Measurements from ENCODE around the gene ARID1B. TPM values are rescaled to one million over a fixed set of nuclear protein-coding genes. Genes with fewer than 3 reads are reported as not detected.

Gene ARID1B
- total RNA-seq, 1 experiment from 2014 or later: 91.7 TPM

DNA sequence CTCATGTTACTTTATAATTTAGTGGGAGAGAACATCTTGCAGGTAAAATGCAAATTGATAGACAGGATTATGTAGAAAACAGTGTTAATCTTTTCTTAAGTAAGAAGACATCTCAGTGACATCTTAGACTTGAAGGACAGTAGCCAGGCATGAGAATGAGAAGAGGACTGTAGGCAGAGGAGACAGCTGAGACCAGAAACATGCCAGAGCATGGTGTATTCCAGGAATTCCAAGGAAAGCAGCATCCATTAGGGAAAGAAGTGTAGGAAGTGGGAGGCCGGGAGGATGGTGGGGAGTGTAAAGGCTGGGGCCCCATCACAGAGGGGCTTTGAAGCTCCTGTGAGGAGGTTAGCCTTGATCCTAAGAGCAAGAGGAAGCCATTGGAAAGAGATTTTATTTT is 225.6 kb downstream of the ARID1B start:
- POLR2A ChIA-PET: no interaction called here
- peak; percentile 45; the same call in 1 of the 2 replicates for ATAC-seq

DNA sequence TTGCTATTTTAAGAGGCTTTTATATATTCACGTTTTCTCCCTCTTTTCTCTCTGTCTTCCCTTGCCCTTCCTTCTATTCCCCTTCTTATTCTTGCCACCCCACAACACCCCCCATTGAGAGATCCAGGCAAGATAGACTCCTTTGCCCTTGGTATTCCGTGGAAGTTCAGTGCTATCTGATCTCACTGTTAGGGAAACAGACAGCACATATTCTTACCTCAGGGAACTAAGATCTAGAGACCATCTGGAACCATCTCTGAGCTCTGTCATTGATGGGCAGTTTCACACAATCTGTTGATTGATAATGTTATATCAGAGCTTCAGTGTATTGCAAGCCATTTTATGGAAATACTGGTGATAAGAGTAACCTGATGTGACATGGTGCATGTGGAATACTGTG is 228.8 kb downstream of the ARID1B start:
- no peaks in the 10 kb centered on the region for H3K27me3 ChIP-seq (ENCODE audit: control insufficient read depth, insufficient read depth, low read length)
- ChIA-PET POLR2A (no interaction called here), CTCF (no interaction called here)
- DNase-seq (ENCODE audit: low read depth, low spot score): no peak
- intact Hi-C loops (cut with micrococcal nuclease; ENCODE audit: unreplicated experiment): no loop called here
- H3K9me3 ChIP-seq (ENCODE audit: control insufficient read depth, insufficient read depth, low read depth, low read length): no peaks in the 10 kb centered on the region
- in situ Hi-C loops (cut with HindIII; ENCODE audit: low pct_unique_long_range_greater_than_20kb, low sequenced_read_pairs): no loop called here
- H3K4me1 ChIP-seq (ENCODE audit: control insufficient read depth, insufficient read depth, low read length): peaks cover 4% of the 10 kb centered on the region; the same call in 1 of the 2 replicates
- no peaks in the 10 kb centered on the region for H3K36me3 ChIP-seq (ENCODE audit: control insufficient read depth, insufficient read depth, low read length)
- H3K27ac ChIP-seq (ENCODE audit: low read length): no peak overlapping the region
- BruUV-seq (replicated peaks): no TSS peak
- no peak for TF ChIP-seq TCF7L2 (IDR thresholded peaks at IDR 0.05; ENCODE audit: low read depth, low read length)
- no peak overlapping the region for H3K4me3 ChIP-seq (ENCODE audit: low read depth in 2 of 2, low read length in 2 of 2)
- ATAC-seq: no peak

More for the DNA sequence above, 225.6 kb downstream of the ARID1B start:
- H3K4me1 ChIP-seq (ENCODE audit: control insufficient read depth, insufficient read depth, low read length): 0 out of 2 replicates have a peak, but pooled peaks cover 4% of the 10 kb centered on the region
- in situ Hi-C loops (cut with HindIII; ENCODE audit: low pct_unique_long_range_greater_than_20kb, low sequenced_read_pairs): no loop called here
- H3K27ac ChIP-seq (ENCODE audit: low read length): no peak overlapping the region
- DNase-seq (ENCODE audit: low read depth, low spot score): no peak
- no peak overlapping the region for H3K4me3 ChIP-seq (ENCODE audit: low read depth in 2 of 2, low read length in 2 of 2)
- CTCF ChIA-PET: no interaction called here
- intact Hi-C loops (cut with micrococcal nuclease; ENCODE audit: unreplicated experiment): no loop called here
- BruUV-seq (replicated peaks): no TSS peak
- TF ChIP-seq, protein P1, sequence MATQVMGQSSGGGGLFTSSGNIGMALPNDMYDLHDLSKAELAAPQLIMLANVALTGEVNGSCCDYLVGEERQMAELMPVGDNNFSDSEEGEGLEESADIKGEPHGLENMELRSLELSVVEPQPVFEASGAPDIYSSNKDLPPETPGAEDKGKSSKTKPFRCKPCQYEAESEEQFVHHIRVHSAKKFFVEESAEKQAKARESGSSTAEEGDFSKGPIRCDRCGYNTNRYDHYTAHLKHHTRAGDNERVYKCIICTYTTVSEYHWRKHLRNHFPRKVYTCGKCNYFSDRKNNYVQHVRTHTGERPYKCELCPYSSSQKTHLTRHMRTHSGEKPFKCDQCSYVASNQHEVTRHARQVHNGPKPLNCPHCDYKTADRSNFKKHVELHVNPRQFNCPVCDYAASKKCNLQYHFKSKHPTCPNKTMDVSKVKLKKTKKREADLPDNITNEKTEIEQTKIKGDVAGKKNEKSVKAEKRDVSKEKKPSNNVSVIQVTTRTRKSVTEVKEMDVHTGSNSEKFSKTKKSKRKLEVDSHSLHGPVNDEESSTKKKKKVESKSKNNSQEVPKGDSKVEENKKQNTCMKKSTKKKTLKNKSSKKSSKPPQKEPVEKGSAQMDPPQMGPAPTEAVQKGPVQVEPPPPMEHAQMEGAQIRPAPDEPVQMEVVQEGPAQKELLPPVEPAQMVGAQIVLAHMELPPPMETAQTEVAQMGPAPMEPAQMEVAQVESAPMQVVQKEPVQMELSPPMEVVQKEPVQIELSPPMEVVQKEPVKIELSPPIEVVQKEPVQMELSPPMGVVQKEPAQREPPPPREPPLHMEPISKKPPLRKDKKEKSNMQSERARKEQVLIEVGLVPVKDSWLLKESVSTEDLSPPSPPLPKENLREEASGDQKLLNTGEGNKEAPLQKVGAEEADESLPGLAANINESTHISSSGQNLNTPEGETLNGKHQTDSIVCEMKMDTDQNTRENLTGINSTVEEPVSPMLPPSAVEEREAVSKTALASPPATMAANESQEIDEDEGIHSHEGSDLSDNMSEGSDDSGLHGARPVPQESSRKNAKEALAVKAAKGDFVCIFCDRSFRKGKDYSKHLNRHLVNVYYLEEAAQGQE (IDR thresholded peaks at IDR 0.05; ENCODE audit: insufficient read depth in 1 of 2, low read depth in 2 of 2, low read length in 1 of 2): no peak
- no peak for TF ChIP-seq TCF7L2 (IDR thresholded peaks at IDR 0.05; ENCODE audit: low read depth, low read length)
- no peak for TF ChIP-seq POLR2AphosphoS5 (IDR thresholded peaks at IDR 0.05; ENCODE audit: low read depth, low read length)
- no peak for TF ChIP-seq SIN3A (IDR thresholded peaks at IDR 0.05; ENCODE audit: borderline replicate concordance, insufficient read depth, low read depth, low read length)
- TF ChIP-seq, protein P2, sequence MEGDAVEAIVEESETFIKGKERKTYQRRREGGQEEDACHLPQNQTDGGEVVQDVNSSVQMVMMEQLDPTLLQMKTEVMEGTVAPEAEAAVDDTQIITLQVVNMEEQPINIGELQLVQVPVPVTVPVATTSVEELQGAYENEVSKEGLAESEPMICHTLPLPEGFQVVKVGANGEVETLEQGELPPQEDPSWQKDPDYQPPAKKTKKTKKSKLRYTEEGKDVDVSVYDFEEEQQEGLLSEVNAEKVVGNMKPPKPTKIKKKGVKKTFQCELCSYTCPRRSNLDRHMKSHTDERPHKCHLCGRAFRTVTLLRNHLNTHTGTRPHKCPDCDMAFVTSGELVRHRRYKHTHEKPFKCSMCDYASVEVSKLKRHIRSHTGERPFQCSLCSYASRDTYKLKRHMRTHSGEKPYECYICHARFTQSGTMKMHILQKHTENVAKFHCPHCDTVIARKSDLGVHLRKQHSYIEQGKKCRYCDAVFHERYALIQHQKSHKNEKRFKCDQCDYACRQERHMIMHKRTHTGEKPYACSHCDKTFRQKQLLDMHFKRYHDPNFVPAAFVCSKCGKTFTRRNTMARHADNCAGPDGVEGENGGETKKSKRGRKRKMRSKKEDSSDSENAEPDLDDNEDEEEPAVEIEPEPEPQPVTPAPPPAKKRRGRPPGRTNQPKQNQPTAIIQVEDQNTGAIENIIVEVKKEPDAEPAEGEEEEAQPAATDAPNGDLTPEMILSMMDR (IDR thresholded peaks at IDR 0.05): no peak
- H3K9me3 ChIP-seq (ENCODE audit: control insufficient read depth, insufficient read depth, low read depth, low read length): no peaks in the 10 kb centered on the region
- no peaks in the 10 kb centered on the region for H3K36me3 ChIP-seq (ENCODE audit: control insufficient read depth, insufficient read depth, low read length)
- H3K27me3 ChIP-seq (ENCODE audit: control insufficient read depth, insufficient read depth, low read length): no peaks in the 10 kb centered on the region

DNA sequence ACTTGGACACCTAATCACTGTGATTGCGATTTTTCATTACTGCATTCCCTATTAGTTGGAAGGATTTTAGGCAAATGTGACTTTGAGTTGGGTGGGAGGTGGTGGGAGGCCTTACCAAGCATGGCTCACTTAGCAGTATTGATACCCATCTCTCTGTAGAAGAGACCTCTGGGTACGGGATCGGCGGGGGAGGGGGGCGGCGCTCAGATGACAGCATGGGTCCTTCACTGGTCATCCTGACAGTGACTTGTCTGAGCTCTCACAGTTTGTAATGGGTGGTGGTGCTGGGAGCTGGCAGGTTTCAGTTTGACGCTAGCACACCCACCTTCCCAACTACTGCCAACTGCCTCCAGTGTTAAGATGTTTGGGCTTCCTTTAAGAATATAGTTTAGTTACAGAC is 231.4 kb downstream of the ARID1B start:
- no peaks in the 10 kb centered on the region for H3K27me3 ChIP-seq (ENCODE audit: control insufficient read depth, insufficient read depth, low read length)
- H3K4me1 ChIP-seq (ENCODE audit: control insufficient read depth, insufficient read depth, low read length): peaks cover 4% of the 10 kb centered on the region; the same call in 1 of the 2 replicates
- TF ChIP-seq, protein P1 (IDR thresholded peaks at IDR 0.05; ENCODE audit: insufficient read depth in 1 of 2, low read depth in 2 of 2, low read length in 1 of 2): no peak
- TF ChIP-seq, protein P2 (IDR thresholded peaks at IDR 0.05): no peak
- no peak for TF ChIP-seq POLR2AphosphoS5 (IDR thresholded peaks at IDR 0.05; ENCODE audit: low read depth, low read length)
- TF ChIP-seq TCF7L2 (IDR thresholded peaks at IDR 0.05; ENCODE audit: low read depth, low read length): no peak
- no peak for TF ChIP-seq SIN3A (IDR thresholded peaks at IDR 0.05; ENCODE audit: borderline replicate concordance, insufficient read depth, low read depth, low read length)
- H3K36me3 ChIP-seq (ENCODE audit: control insufficient read depth, insufficient read depth, low read length): no peaks in the 10 kb centered on the region
- BruUV-seq (replicated peaks): no TSS peak
- ChIA-PET CTCF (no interaction called here), POLR2A (no interaction called here)
- in situ Hi-C loops (cut with HindIII; ENCODE audit: low pct_unique_long_range_greater_than_20kb, low sequenced_read_pairs) (no loop called here), intact Hi-C loops (cut with micrococcal nuclease; ENCODE audit: unreplicated experiment) (no loop called here)
- ATAC-seq: no peak
- no peak for DNase-seq (ENCODE audit: low read depth, low spot score)
- H3K9me3 ChIP-seq (ENCODE audit: control insufficient read depth, insufficient read depth, low read depth, low read length): no peaks in the 10 kb centered on the region
- H3K27ac ChIP-seq (ENCODE audit: low read length): no peak overlapping the region
- no peak overlapping the region for H3K4me3 ChIP-seq (ENCODE audit: low read depth in 2 of 2, low read length in 2 of 2)
